ENCODE results near the gene RETREG1.
"Not testable (repeated sequence)": the region's sequence is repeated elsewhere in the genome, so short reads cannot be mapped to it uniquely, and the experiment has no call there.

RETREG1 gene

GRCh38 chr5:16454686-16455085, 162.1 kb downstream of the RETREG1 start:
- no peak for DNase-seq (ENCODE audit: low spot score)

GRCh38 chr5:16453609-16454008, 163.2 kb downstream of the RETREG1 start:
- no peak for DNase-seq (ENCODE audit: low spot score)

- DNase-seq (ENCODE audit: low spot score): no peak
Measured at GRCh38 chr5:16450163-16450562, 166.6 kb downstream of the RETREG1 start.

GRCh38 chr5:16446993-16447392, 169.8 kb downstream of the RETREG1 start:
- DNase-seq (ENCODE audit: low spot score): no peak

GRCh38 chr5:16437977-16438376, 178.8 kb downstream of the RETREG1 start:
- no peak for DNase-seq (ENCODE audit: low spot score)

GRCh38 chr5:16436065-16436682, 180.6 kb downstream of the RETREG1 start:
- not testable (repeated sequence) for DNase-seq (ENCODE audit: low spot score)

GRCh38 chr5:16431490-16431889, 185.3 kb downstream of the RETREG1 start:
- no peak for DNase-seq (ENCODE audit: low spot score)

- no peak for DNase-seq (ENCODE audit: low spot score)
Measured at GRCh38 chr5:16430349-16431089, 186.3 kb downstream of the RETREG1 start.

- no peak for DNase-seq (ENCODE audit: low spot score)
Measured at GRCh38 chr5:16428359-16428758, 188.4 kb downstream of the RETREG1 start.

- DNase-seq (ENCODE audit: low spot score): no peak
Measured at GRCh38 chr5:16427587-16427986, 189.2 kb downstream of the RETREG1 start.
